Hematopoietic multipotent progenitor cell treated with erythropoietin and hydrocortisone succinate and interleukin-3 and kit ligand, for 4 days (in vitro differentiated cells): ENCODE results near the gene PACC1.
"Not testable (repeated sequence)": the region's sequence is repeated elsewhere in the genome, so short reads cannot be mapped to it uniquely, and the experiment has no call there.

Source experiments
- DNase-seq: peaks from one replicate; pipeline ENCODE4 v3.0.0-alpha.2; 2015

Gene PACC1

GRCh38 chr1:212395678-212396437, 18.8 kb downstream of the PACC1 start:
- DNase-seq, result not testable (repeated sequence)

DNA sequence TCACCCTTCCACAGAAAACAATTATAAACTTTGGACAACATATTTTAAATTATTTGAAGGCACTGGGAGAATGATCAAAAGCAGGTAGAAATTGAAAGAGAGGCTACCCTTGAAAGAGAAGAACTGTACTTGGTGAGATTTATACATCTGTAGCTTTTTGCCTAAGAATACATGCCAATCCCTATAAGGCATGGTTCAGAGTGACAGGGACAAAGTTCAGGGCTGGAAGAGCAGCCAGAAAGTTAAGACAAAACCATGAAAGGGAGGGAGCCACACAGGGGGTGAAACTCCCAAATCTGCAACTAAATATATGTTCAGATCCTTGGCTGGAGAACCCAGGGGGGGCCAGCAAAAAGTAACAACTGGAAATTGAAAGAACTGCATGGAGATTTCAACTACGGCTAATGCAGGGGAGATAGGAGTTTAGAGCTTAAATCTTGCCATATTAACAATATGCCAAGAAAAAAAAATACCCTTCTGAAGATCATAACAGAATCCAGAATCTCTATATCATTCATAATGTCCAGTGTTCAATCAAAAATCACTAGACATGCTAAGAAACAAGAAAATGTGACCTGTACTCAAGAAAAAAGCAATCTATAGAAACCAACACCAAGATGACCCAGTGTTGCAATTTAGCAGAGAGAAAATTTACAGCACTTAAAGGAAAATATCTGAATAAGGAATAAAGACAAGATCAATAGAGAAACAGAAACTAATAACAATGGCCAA, 25.5 kb downstream of the PACC1 start:
- no peak for DNase-seq

GRCh38 chr1:212386029-212386428, 28.7 kb downstream of the PACC1 start:
- no peak for DNase-seq

GRCh38 chr1:212381397-212382035, 33.2 kb downstream of the PACC1 start:
- peak; percentile 13 for DNase-seq

DNA sequence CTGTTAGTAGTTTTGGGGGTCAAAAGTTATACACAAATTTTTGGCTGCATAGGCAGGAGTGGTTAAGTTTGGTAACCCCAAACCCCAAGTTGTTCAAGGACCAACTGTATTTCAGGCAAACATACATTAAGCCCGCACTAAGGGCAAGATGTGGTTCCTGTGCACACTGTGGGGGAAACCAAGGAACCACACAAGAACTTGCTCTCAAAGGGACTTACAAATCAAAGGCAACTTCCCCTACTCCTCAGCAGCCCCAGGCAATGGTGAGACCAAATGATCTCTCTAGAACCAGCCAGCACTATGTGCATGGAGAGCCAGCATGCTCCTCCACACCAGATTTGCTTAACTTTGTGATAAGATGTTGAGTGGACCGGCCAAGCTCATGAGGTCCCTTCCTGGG, 35.3 kb downstream of the PACC1 start:
- DNase-seq, result no peak

GRCh38 chr1:212377644-212378043, 37.0 kb downstream of the PACC1 start:
- DNase-seq, result no peak

- no peak for DNase-seq
Measured at GRCh38 chr1:212375986-212376385, 38.7 kb downstream of the PACC1 start.

DNA sequence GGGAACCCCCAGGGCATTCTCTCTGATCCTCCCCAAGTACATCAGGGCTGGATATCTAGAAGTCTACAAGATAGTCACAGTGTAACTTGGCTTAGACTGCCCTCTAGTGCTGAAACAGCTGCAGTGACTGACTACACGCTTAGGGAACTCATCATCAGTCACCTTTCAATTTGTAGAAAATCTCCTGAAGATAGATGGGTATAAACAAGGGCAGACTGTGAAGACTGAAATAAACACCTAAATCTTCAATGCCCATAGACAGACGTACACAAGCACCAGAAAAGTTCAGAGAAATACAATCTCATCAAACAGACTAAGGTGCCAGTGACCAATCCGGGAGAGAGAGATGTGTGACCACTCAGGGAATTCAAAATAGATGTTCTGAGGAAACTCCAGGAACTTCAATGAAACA, 46.6 kb downstream of the PACC1 start:
- peak; percentile 90 for DNase-seq

- no peak for DNase-seq
Measured at GRCh38 chr1:212367474-212368072, 47.1 kb downstream of the PACC1 start.

DNA sequence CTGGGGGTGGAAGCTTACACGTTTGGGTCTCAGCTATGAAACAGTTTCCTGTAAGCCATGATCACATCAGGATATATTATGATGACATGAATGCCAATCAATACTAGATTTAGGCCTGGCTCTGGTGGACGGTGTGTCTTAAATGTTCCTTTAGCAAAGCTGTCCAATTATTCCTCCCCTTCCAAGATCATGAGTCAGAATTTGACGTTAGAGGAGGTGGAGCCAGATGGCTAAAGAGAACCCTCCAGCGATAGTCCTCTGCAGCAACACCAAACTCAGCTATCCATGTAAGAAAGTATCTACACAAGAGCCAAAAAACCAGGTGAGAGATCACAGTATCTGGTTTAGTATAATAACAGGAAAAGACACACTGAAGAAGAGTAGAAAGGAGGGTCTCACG, 47.8 kb downstream of the PACC1 start:
- no peak for DNase-seq

GRCh38 chr1:212364985-212365384, 49.7 kb downstream of the PACC1 start:
- DNase-seq, result no peak

- DNase-seq, result no peak
Measured at GRCh38 chr1:212359794-212360479, 54.7 kb downstream of the PACC1 start.

GRCh38 chr1:212355230-212355969, 59.3 kb downstream of the PACC1 start:
- DNase-seq, result no peak

DNA sequence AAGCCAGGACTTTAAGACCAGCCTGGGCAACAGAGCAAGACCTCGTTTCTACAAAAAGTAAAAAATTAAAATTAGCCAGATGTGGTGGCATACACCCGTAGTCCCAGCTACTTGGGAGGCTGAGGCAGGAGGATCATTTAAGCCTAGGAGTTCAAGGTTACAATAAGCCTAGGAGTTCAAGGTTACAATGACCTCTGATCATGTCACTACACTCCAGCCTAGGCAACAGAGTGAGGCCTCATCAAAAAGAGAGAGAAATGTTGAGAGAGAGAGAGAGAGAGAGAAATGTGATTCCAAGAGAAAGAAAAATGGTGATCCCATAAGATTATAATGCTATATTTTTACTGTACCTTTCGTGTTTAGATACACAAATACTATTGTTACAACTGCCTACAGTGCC, 60.2 kb downstream of the PACC1 start:
- no peak for DNase-seq

DNA sequence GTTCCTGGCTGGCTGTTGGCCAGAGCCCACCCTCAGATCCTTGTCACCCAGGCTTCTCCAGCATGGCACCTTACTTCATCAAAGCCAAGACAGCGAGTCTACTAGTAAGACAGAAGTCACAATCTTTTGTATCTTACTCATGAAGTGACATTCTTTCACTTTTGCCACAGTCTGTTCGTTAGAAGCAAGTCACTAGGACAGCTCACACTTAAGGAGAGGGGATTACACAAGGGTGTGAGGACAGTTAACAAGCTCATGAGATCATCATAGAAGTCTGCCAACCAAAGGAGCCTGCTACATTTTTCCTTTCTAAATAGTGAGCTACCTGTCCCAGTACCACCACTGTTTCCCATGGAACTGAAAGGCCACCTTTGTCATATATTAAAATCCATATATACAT, 61.5 kb downstream of the PACC1 start:
- DNase-seq, result peak; percentile 26

DNA sequence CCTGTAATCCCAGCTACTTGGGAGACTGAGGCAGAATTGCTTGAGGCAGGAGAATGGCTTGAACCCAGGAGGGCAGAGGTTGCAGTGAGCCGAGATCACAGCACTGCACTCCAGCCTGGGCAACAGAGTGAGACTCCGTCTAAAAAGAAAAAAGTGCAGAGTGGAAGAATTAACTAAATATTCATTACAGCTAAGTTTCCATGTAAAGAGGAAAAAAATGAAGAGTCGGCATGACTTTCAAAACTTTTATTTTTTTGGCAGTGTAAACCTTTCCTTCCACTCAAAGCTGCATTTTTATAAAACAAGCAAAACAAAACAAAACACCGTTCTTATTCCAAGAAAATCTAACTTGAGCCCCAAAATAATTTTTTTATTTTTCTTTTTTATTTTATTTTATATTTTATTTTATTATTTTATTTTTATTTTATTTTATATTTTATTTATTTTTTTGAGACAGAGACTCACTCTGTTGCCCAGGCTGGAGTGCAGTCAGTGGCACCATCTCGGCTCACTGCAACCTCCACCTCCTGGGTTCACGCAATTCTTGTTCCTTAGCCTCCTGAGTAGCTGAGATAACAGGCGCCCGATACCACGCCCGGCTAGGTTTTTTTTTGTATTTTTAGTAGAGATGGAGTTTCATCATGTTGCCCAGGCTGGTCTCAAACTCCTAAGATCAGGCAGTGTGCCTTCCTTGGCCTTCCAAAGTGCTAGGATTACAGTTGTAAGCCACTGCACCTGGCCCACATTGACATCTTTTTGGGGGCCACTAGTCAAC, 62.9 kb downstream of the PACC1 start:
- peak; percentile 79 for DNase-seq

DNA sequence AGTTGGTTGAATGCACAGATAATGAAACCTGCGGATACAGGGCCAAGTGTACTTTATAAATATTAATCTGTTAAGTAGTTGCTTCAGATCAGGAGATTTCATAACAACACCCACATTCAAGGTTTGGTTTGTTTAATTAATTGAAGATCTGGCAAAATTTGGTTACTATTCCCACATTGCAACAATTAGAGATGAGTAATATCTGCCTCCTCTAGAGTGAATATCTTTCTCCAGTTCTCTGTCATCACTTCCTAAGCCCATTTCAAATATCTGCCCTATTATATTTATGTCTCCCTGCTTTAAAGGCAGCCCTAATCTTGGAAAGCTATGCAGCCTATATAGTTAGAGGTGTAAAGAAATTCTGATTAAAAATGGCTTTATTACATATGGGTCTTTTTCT, 68.1 kb downstream of the PACC1 start:
- no peak for DNase-seq

DNA sequence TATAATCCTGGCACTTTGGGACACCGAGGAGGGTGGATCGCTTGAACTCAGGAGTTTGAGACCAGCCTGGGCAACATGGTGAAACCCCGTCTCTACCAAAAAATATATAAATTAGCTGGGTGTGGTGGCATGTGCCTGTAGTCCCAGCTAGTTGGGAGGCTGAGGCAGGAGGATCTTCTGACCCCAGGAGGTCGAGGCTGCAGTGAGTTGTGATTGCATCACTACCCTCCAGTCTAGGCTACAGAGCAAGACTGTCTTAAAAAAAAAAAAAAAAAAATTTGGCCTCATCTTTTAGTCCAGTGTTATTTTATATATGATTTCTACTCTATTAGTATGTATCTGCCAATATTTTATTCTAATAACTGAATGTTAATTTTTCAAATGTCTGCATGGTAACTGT, 69.8 kb downstream of the PACC1 start:
- no peak for DNase-seq

- no peak for DNase-seq
Measured at GRCh38 chr1:212341090-212341489, 73.6 kb downstream of the PACC1 start.

GRCh38 chr1:212329105-212329504, 85.6 kb downstream of the PACC1 start:
- DNase-seq, result no peak

GRCh38 chr1:212328248-212328647, 86.4 kb downstream of the PACC1 start:
- DNase-seq, result no peak
